ENCODE data around the gene RNU1-2.
"Not testable (repeated sequence)": the region's sequence is repeated elsewhere in the genome, so short reads cannot be mapped to it uniquely, and the experiment has no call there.

The RNU1-2 gene

GRCh38 chr1:16895598-16896315, at the start of gene RNU1-2:
RNU1-2 (plus strand) TSS chr1:16895980.
- peak; percentile 86 for DNase-seq

- DNase-seq = not testable (repeated sequence)
Measured at GRCh38 chr1:16856201-16856600, 39.6 kb upstream of the RNU1-2 start.

GRCh38 chr1:16859167-16860041, 36.4 kb upstream of the RNU1-2 start:
- not testable (repeated sequence) for DNase-seq

- not testable (repeated sequence) for DNase-seq
Measured at GRCh38 chr1:16860048-16860447, 35.7 kb upstream of the RNU1-2 start.

GRCh38 chr1:16861832-16862245, 33.9 kb upstream of the RNU1-2 start:
- DNase-seq = not testable (repeated sequence)

- DNase-seq = not testable (repeated sequence)
Measured at GRCh38 chr1:16862415-16862814, 33.4 kb upstream of the RNU1-2 start.

- DNase-seq = not testable (repeated sequence)
Measured at GRCh38 chr1:16863024-16863423, 32.8 kb upstream of the RNU1-2 start.

- not testable (repeated sequence) for DNase-seq
Measured at GRCh38 chr1:16866926-16867707, 28.7 kb upstream of the RNU1-2 start.

- not testable (repeated sequence) for DNase-seq
Measured at GRCh38 chr1:16868787-16869186, 27.0 kb upstream of the RNU1-2 start.

GRCh38 chr1:16869996-16870395, 25.8 kb upstream of the RNU1-2 start:
- DNase-seq = not testable (repeated sequence)

- DNase-seq = not testable (repeated sequence)
Measured at GRCh38 chr1:16871171-16871570, 24.6 kb upstream of the RNU1-2 start.

- peak; percentile 58 for DNase-seq
Measured at GRCh38 chr1:16872152-16873075, 23.4 kb upstream of the RNU1-2 start.

- DNase-seq = not testable (repeated sequence)
Measured at GRCh38 chr1:16873076-16873879, 22.5 kb upstream of the RNU1-2 start.

- DNase-seq = not testable (repeated sequence)
Measured at GRCh38 chr1:16874968-16875765, 20.6 kb upstream of the RNU1-2 start.

- DNase-seq = not testable (repeated sequence)
Measured at GRCh38 chr1:16881742-16882141, 14.0 kb upstream of the RNU1-2 start.

- no peak for DNase-seq
Measured at GRCh38 chr1:16882986-16883385, 12.8 kb upstream of the RNU1-2 start.

- not testable (repeated sequence) for DNase-seq
Measured at GRCh38 chr1:16884487-16884886, 11.3 kb upstream of the RNU1-2 start.

- DNase-seq = no peak
Measured at GRCh38 chr1:16886860-16887605, 8.7 kb upstream of the RNU1-2 start.
